Thyroid gland (tissue), 4 donors: ENCODE measurements around the gene MIAT. TPM values are rescaled to one million over a fixed set of nuclear protein-coding genes. Genes with fewer than 3 reads are reported as not detected.

Experiments used
- DNase-seq, 2 donors: peaks; one replicate each; pipeline ENCODE4 v3.0.0-alpha.2; 2019
- H3K27ac ChIP-seq, 3 donors: fragments of 200-600 bp; sonication (generic); 1 replicate in 2 of 3; 2 replicates in 1 of 3; pipeline ENCODE4 v1.5.1; 2016 to 2019; ENCODE audit warnings: mild to moderate bottlenecking in 1 of 3, moderate library complexity in 1 of 3
- H3K27me3 ChIP-seq: fragments of 200-600 bp; sonication (generic); one replicate; pipeline ENCODE4 v1.5.1; 2019
- H3K36me3 ChIP-seq, 2 donors: fragments of 200-600 bp; sonication (generic); one replicate each; pipeline ENCODE4 v1.5.1; 2016 to 2019
- H3K4me1 ChIP-seq, 2 donors: fragments of 200-600 bp; sonication (generic); one replicate each; pipeline ENCODE4 v1.5.1; 2017 to 2019
- H3K4me3 ChIP-seq, 3 donors: fragments of 200-600 bp; sonication (generic); replicated peaks in 1 of 3; 1 replicate in 2 of 3; 2 replicates in 1 of 3; pipeline ENCODE4 v1.5.1; 2016; ENCODE audit warnings: mild to moderate bottlenecking in 1 of 3
- H3K9me3 ChIP-seq: fragments of 200-600 bp; sonication (generic); one replicate; pipeline ENCODE4 v1.5.1; 2017
- POLR2A ChIP-seq, 2 donors: fragments of 450-650 bp; IDR thresholded peaks; one replicate each; pipeline ENCODE4 v1.6.1; 2017; ENCODE audit warnings: antibody characterized with exemption in 2 of 2, mild to moderate bottlenecking in 2 of 2, moderate library complexity in 1 of 2
- WGBS, 2 donors: methylation state at CpG; one replicate each; pipeline ENCODE4 v1.1.5; 2017; 5-methylcytosine and 5-hydroxymethylcytosine counted together
- intact Hi-C: fragments of 100-400 bp; cut with DNase I; formaldehyde crosslinking; loops from one replicate; pipeline ENCODE4 v1.15.1; 2023
- small RNA-seq: library from RNA; depleted of rRNA; stranded (forward); fragments of <200 nt; gene quantifications from one replicate; pipeline ENCODE3, GENCODE V24; 2016
- total RNA-seq, 4 donors: library from RNA; depleted of rRNA; stranded (reverse); fragments of >200 nt; gene quantifications; one replicate each; pipeline ENCODE4 v1.2.3, GENCODE V29; 2016
- TF ChIP-seq, protein P1 (sequence below), 6 experiments: fragments of 200-600 bp in 3 of 6; fragments of 450-650 bp in 3 of 6; sonication (generic) in 3 of 6; IDR thresholded peaks; one replicate each; pipeline ENCODE4 v1.5.1; 2016 to 2019; ENCODE audit warnings: antibody characterized with exemption in 6 of 6, mild to moderate bottlenecking in 2 of 6, inconsistent platforms in 1 of 6, moderate library complexity in 1 of 6

MIAT gene
- total RNA-seq, 4 donors from 2014 or later = 0.67 to 2.6 (median 1.2) TPM

DNA sequence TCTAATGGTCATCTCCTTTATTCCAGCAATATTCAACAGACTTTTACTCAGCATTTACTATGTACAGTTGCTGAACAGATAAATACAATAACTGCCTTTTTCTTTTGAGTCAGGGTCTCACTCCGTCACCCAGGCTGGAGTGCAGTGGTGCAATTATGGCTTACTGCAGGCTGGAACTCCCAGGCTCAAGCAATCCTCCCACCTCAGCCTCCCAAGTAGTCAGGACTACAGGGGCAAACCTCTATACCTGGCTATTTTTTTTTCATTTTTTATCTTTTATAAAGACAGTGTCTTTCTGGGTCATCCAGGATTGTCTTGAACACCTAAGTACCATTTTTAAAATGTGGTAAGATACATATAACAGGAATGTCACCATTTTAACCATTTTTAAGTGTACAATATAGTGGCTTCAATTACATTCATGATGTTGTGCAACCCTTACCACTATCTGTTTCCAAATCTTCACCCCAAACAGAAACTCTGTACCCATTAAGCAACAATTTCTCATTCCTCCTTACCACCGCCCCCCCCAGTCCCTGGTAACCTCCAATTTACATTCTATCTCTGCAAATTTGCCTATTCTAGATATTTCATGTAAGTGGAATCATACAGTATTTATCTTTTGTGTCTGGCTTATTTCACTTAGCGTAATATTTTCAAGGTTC, 67.8 kb downstream of the MIAT start:
- intact Hi-C loops = no loop called here
- Histone ChIP-seq H3K9me3 (no peaks in the 10 kb centered on the region), H3K36me3 (peaks cover 0 to 5% of the 10 kb centered on the region in 2 donors), H3K4me1 (no peaks in the 10 kb centered on the region), H3K27me3 (no peaks in the 10 kb centered on the region), H3K4me3 (no peak overlapping the region), H3K27ac (no peak overlapping the region)
- WGBS, 2 donors = 94 to 98% methylated on average over 3 of the region's 3 CpGs
- TF ChIP-seq, protein P1, sequence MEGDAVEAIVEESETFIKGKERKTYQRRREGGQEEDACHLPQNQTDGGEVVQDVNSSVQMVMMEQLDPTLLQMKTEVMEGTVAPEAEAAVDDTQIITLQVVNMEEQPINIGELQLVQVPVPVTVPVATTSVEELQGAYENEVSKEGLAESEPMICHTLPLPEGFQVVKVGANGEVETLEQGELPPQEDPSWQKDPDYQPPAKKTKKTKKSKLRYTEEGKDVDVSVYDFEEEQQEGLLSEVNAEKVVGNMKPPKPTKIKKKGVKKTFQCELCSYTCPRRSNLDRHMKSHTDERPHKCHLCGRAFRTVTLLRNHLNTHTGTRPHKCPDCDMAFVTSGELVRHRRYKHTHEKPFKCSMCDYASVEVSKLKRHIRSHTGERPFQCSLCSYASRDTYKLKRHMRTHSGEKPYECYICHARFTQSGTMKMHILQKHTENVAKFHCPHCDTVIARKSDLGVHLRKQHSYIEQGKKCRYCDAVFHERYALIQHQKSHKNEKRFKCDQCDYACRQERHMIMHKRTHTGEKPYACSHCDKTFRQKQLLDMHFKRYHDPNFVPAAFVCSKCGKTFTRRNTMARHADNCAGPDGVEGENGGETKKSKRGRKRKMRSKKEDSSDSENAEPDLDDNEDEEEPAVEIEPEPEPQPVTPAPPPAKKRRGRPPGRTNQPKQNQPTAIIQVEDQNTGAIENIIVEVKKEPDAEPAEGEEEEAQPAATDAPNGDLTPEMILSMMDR (IDR thresholded peaks at IDR 0.05) = no peak
- no peak for TF ChIP-seq POLR2A (IDR thresholded peaks at IDR 0.05)
- DNase-seq = no peak

Small RNA genes within 50 kb of the gene (small RNA-seq; reads per million reads assigned to genes)
- not detected for gene RF01874

Other genes starting within 250 kb of the MIAT start
- 1 to 10 TPM in 3 of 4 donors, under 1 TPM in 1; 0.38 to 2.4 (median 1.6) TPM for gene ASPHD2, start 228.3 kb upstream of the MIAT start, total RNA-seq
- 10 to 100 TPM; 27.4 to 51.8 (median 39.1) TPM for gene HPS4, start 173.8 kb upstream of the MIAT start, total RNA-seq
- 10 to 100 TPM; 17.9 to 37.4 (median 26.2) TPM for gene SRRD, start 173.7 kb upstream of the MIAT start, total RNA-seq
- 10 to 100 TPM; 30.7 to 66.7 (median 50.0) TPM for gene TFIP11, start 145.1 kb upstream of the MIAT start, total RNA-seq
- gene TPST2, start 67.5 kb upstream of the MIAT start, total RNA-seq = 100 to 1,000 TPM in 3 of 4 donors, 10 to 100 TPM in 1; 99.2 to 154 (median 121) TPM
- 1 to 10 TPM in 1 of 4 donors, not detected in 3; 1.0 TPM for gene CRYBB1, start 39.6 kb upstream of the MIAT start, total RNA-seq
- gene CRYBA4, start 35.6 kb upstream of the MIAT start, total RNA-seq = not detected